Cardiac fibroblast (primary cell): ENCODE data around the gene TMEM209.

Experiments
- DNase-seq, 2 donors: peaks; one replicate each; pipeline versions ENCODE4 v3.0.0 to v3.0.0-alpha.2; 2010; ENCODE audit warnings: low read depth in 2 of 2
- H3K4me3 ChIP-seq, 2 donors: replicated peaks in 1 of 2; 1 replicate in 1 of 2; 2 replicates in 1 of 2; pipeline ENCODE4 v1.5.1; 2011; ENCODE audit warnings: low read depth in 2 of 2, low read length in 2 of 2, mild to moderate bottlenecking in 2 of 2, moderate library complexity in 1 of 2
- TF ChIP-seq, protein P1 (sequence below): IDR thresholded peaks from one replicate; pipeline ENCODE4 v1.5.1; 2011; ENCODE audit warnings: low read depth, mild to moderate bottlenecking, low read length, inconsistent platforms

TMEM209 gene

DNA sequence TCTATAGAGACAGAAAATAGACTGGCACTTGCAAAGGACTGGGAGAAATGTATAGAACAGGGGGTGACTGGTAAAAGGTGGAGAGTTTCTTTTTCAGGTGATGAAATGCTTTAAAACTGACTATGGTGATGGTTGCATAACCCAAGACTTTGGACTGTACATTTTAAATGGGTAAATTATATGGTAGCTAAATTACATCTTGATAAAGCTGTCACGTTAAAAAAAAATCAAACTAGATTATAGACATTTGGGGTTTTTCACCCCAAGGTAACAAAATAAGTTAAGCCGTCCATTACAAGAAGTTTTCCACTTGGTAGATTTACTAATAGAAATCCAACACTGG is 24.0 kb downstream of the TMEM209 start:
- H3K4me3 ChIP-seq = no peak overlapping the region
- TF ChIP-seq, protein P1, sequence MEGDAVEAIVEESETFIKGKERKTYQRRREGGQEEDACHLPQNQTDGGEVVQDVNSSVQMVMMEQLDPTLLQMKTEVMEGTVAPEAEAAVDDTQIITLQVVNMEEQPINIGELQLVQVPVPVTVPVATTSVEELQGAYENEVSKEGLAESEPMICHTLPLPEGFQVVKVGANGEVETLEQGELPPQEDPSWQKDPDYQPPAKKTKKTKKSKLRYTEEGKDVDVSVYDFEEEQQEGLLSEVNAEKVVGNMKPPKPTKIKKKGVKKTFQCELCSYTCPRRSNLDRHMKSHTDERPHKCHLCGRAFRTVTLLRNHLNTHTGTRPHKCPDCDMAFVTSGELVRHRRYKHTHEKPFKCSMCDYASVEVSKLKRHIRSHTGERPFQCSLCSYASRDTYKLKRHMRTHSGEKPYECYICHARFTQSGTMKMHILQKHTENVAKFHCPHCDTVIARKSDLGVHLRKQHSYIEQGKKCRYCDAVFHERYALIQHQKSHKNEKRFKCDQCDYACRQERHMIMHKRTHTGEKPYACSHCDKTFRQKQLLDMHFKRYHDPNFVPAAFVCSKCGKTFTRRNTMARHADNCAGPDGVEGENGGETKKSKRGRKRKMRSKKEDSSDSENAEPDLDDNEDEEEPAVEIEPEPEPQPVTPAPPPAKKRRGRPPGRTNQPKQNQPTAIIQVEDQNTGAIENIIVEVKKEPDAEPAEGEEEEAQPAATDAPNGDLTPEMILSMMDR = no peak
- no peak for DNase-seq

DNA sequence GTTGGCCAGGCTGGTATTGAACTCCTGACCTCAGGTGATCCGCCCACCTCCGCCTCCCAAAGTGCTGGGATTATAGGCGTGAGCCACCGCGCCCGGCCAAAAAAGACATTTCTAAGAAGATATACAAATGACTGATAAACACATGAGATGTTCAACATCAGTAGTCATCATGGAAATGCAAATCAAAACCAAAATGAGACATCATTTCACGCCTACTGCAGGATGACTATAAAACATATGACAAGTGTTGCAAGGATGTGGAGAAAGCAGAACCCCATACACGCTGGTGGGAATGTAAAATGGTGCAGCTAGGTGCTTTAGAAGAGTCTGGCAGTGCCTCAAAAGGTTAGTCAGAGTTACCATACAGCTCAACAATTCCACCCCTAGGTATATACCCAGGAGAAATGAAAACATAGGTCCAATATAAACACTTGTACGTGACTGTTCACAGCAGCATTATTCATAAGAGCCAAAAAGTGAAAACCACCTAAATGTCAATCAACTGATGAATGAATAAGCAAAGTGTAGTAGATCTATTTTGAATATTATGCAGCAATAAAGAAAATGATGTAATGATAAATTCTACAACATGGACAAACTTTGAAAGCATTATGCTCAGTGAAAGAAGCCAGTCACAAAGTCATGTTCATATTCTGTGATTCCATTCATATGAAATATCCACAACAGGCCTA is 24.5 kb downstream of the TMEM209 start:
- TF ChIP-seq, protein P1 = no peak
- no peak overlapping the region for H3K4me3 ChIP-seq
- peak in 1 of 2 donors; percentile 77 for DNase-seq

DNA sequence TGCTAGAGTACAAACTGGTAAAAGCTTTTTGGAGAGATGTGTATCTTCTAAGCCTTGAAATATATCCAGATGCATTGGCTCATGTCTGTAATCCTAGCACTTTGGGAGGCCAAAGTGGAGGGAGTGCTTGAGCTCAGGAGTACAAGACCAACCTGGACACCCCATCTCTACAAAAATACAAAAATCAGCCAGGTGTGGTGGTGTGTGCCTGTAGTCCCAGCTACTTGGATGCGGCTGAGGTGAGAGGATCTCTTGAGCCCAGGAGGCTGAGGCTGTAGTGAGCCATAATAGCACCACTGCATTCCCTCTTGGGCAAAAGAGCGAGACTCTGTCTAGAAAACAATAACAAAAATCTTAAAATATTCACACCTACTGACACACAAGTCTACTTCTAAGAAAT is 25.6 kb downstream of the TMEM209 start:
- DNase-seq = no peak
- no peak overlapping the region for H3K4me3 ChIP-seq
- TF ChIP-seq, protein P1 = no peak

DNA sequence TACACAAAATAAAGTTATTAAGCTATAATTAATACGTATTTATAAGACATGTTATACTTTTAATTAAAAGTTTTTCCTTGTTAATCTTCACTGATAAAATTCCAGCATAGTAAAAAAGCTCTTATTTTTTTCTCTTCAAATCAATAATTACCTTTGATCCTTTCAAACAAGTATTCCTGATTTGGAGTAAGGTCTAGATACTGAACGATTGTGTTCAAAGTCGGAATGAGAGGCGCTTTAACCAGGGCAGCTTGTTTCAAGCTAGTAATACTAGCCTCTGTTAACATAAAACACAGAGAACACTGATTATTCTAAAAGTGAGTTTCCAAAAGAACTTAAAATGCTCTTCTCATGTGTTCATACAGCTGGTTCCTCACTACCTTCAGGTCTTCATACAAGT is 27.0 kb downstream of the TMEM209 start:
- DNase-seq = no peak
- H3K4me3 ChIP-seq = no peak overlapping the region
- TF ChIP-seq, protein P1 = no peak

DNA sequence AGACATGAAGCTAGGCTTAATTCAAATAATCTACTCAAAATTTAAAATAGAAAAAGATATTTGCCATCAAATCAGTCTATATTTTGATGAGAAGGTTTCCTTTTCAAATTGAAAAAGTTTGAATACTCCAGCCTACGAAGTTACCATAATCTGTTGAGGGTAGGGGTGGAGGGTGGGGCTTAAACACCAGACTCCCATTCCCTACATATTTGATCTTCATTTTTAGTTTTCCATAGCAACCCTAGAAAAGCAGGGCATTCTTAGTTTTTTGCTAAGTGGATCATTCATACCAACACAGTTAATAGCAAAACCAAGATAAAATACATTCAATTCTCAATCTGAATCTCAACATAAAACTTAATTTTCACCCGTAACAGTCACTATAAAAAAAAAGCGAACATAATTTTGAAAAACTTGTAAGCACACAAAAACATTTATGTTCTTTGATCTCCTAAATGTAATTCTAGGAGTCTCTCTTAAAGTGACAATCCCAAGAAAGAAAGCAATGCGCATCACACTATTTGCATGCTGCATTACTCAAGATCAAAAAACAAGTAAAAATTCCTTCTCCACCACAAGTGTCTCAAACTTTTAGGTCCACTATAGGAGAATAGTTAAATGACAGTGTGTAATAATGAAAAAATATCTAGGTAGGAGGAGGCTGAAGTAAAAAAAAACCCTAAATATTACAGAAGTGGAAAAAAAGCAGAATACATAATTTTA is 30.8 kb downstream of the TMEM209 start:
- TF ChIP-seq, protein P1 = no peak
- H3K4me3 ChIP-seq = no peak overlapping the region
- no peak for DNase-seq

DNA sequence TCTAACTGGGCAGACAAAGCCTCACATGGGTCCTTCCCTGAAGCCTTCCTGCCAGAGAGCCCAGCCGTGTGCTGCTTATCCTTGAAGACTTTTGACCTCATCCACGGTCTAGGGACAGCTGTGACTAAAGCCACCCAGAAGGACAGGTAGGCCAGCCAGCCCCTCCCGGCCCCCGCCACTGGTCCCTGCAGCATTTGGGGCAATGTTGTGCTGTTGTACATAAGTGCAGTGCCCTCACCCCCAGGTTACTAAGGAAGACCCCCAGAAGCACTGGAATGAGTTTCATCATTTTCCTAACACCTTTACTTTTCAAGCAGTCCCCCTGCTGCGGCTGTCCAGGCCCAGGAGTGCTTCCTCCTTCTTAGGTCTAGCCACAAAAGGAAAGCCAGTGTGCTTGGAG is 43.0 kb downstream of the TMEM209 start:
- TF ChIP-seq, protein P1 = no peak
- no peak overlapping the region for H3K4me3 ChIP-seq
- DNase-seq = no peak
